B cell (primary cell): ENCODE measurements around the gene ZFP69.
A peak's percentile ranks its signal among the peaks of the same experiment; 100 is the strongest.

Experiments
- CTCF ChIP-seq: fragments of 200-600 bp; IDR thresholded peaks from one replicate; pipeline ENCODE4 v1.8.0; 2022; ENCODE audit warnings: antibody characterized with exemption, mild to moderate bottlenecking
- EZH2 ChIP-seq: IDR thresholded peaks from 2 replicates; pipeline ENCODE4 v1.6.1; 2012; ENCODE audit warnings: borderline replicate concordance, low read depth, mild to moderate bottlenecking, moderate library complexity, low read length; ENCODE audit not compliant: insufficient read depth, poor library complexity, severe bottlenecking

GRCh38 chr1:40532844-40533424 is 55.8 kb downstream of the ZFP69 start:
- TF ChIP-seq CTCF (peak; percentile 85), EZH2 (no peak)
